Upper lobe of right lung (tissue), 1 donor: ENCODE results near the gene PSMC3IP. TPM values are rescaled to one million over a fixed set of nuclear protein-coding genes. Genes with fewer than 3 reads are reported as not detected.

Source experiments
- ATAC-seq: fragments of 200-7000 bp; cut with Tn5 transposase; one replicate; pipeline ENCODE4 v1.9.1; 2020; ENCODE audit warnings: mild to moderate bottlenecking, moderate library complexity
- DNase-seq: peaks from one replicate; pipeline ENCODE4 v3.0.0-alpha.2; 2020
- H3K27ac ChIP-seq: fragments of 200-600 bp; one replicate; pipeline ENCODE4 v1.8.0; 2022
- H3K27me3 ChIP-seq: fragments of 200-600 bp; one replicate; pipeline ENCODE4 v1.8.0; 2022; ENCODE audit warnings: mild to moderate bottlenecking
- H3K36me3 ChIP-seq: fragments of 200-600 bp; one replicate; pipeline ENCODE4 v1.8.0; 2022
- H3K4me1 ChIP-seq: fragments of 200-600 bp; one replicate; pipeline ENCODE4 v1.8.0; 2022
- H3K4me3 ChIP-seq: fragments of 200-600 bp; one replicate; pipeline ENCODE4 v1.8.0; 2022; ENCODE audit warnings: mild to moderate bottlenecking
- H3K9me3 ChIP-seq: fragments of 200-600 bp; one replicate; pipeline ENCODE4 v1.8.0; 2022
- intact Hi-C: fragments of 100-400 bp; cut with DNase I; formaldehyde crosslinking; loops from one replicate; pipeline ENCODE4 v1.11.0; 2022
- total RNA-seq: library from RNA; stranded (reverse); fragmentation: NEBNext Ultra II Directional; extraction: Animal tissue kit (Norgen Biotek cat#: 25700); gene quantifications from one replicate; pipeline ENCODE4 v1.2.1, GENCODE V29; 2021
- TF ChIP-seq, protein P1 (sequence below): fragments of 200-600 bp; IDR thresholded peaks from one replicate; pipeline ENCODE4 v1.8.0; 2022; ENCODE audit warnings: antibody characterized with exemption
- donor health status: DM: no; HTN: yes; CAD: no; lungs with severe emphysema.

Gene PSMC3IP
- total RNA-seq, 1 donor from 2014 or later = 4.2 TPM

DNA sequence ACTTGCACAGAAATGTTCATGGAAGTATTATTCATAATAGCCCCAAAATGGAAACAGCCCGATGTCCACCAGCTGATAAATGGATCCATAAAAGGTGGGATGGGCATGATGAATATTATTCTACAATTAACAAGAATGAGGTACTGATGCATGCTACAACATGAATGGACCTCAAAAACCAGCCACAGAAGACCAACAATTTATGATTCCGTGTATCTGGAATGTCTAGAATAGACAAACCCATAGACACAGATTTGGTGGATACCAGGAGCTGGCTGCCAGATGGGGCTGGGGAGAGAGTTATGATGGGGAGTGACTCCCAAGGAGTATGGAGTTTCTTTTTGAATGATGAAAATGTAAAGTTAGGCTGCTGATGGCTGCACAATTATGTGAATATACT, 52.3 kb downstream of the PSMC3IP start:
- H3K27me3 ChIP-seq = no peaks in the 10 kb centered on the region
- peaks cover 60% of the 10 kb centered on the region for H3K4me1 ChIP-seq
- H3K36me3 ChIP-seq = peaks cover 8% of the 10 kb centered on the region
- no peak overlapping the region for H3K4me3 ChIP-seq
- ATAC-seq (no peak), DNase-seq (no peak)
- no peaks in the 10 kb centered on the region for H3K9me3 ChIP-seq
- intact Hi-C loops = no loop called here
- TF ChIP-seq, protein P1, sequence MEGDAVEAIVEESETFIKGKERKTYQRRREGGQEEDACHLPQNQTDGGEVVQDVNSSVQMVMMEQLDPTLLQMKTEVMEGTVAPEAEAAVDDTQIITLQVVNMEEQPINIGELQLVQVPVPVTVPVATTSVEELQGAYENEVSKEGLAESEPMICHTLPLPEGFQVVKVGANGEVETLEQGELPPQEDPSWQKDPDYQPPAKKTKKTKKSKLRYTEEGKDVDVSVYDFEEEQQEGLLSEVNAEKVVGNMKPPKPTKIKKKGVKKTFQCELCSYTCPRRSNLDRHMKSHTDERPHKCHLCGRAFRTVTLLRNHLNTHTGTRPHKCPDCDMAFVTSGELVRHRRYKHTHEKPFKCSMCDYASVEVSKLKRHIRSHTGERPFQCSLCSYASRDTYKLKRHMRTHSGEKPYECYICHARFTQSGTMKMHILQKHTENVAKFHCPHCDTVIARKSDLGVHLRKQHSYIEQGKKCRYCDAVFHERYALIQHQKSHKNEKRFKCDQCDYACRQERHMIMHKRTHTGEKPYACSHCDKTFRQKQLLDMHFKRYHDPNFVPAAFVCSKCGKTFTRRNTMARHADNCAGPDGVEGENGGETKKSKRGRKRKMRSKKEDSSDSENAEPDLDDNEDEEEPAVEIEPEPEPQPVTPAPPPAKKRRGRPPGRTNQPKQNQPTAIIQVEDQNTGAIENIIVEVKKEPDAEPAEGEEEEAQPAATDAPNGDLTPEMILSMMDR = no peak
- no peak overlapping the region for H3K27ac ChIP-seq

GRCh38 chr17:42522798-42523278, 54.7 kb downstream of the PSMC3IP start:
- peaks cover 8% of the 10 kb centered on the region for H3K36me3 ChIP-seq
- TF ChIP-seq, protein P1 = no peak
- H3K27ac ChIP-seq = peak overlapping the region; percentile 81
- no peaks in the 10 kb centered on the region for H3K9me3 ChIP-seq
- H3K4me3 ChIP-seq = no peak overlapping the region
- ATAC-seq (no peak), DNase-seq (no peak)
- H3K27me3 ChIP-seq = no peaks in the 10 kb centered on the region
- intact Hi-C loops = no loop called here
- peaks cover 73% of the 10 kb centered on the region for H3K4me1 ChIP-seq

Other genes with a start within 250 kb of the PSMC3IP start
- 309 TPM for gene STAT3, start 189.3 kb downstream of the PSMC3IP start, total RNA-seq
- gene CAVIN1, start 154.5 kb downstream of the PSMC3IP start, total RNA-seq = 342 TPM
- gene ATP6V0A1, start 118.9 kb downstream of the PSMC3IP start, total RNA-seq = 109 TPM
- 46.9 TPM for gene NAGLU, start 41.5 kb downstream of the PSMC3IP start, total RNA-seq
- 1.4 TPM for gene HSD17B1, start 24.8 kb downstream of the PSMC3IP start, total RNA-seq
- 63.3 TPM for gene COASY, start 15.6 kb downstream of the PSMC3IP start, total RNA-seq
- 61.3 TPM for gene MLX, start 10.6 kb downstream of the PSMC3IP start, total RNA-seq
- gene RETREG3, start 31.6 kb upstream of the PSMC3IP start, total RNA-seq = 68.6 TPM
- 29.2 TPM for gene TUBG1, start 32.0 kb upstream of the PSMC3IP start, total RNA-seq
- gene TUBG2, start 81.6 kb upstream of the PSMC3IP start, total RNA-seq = 19.8 TPM
- 26.4 TPM for gene PLEKHH3, start 99.3 kb upstream of the PSMC3IP start, total RNA-seq
- 1.4 TPM for gene CCR10, start 104.1 kb upstream of the PSMC3IP start, total RNA-seq
- 6.5 TPM for gene CNTNAP1, start 104.8 kb upstream of the PSMC3IP start, total RNA-seq
- gene EZH1, start 167.3 kb upstream of the PSMC3IP start, total RNA-seq = 58.4 TPM
- 114 TPM for gene RAMP2, start 183.5 kb upstream of the PSMC3IP start, total RNA-seq
- 42.3 TPM for gene VPS25, start 195.7 kb upstream of the PSMC3IP start, total RNA-seq
- gene WNK4, start 202.9 kb upstream of the PSMC3IP start, total RNA-seq = 0.38 TPM
- gene COA3, start 221.0 kb upstream of the PSMC3IP start, total RNA-seq = 53.9 TPM
- 0.14 TPM for gene CNTD1, start 221.1 kb upstream of the PSMC3IP start, total RNA-seq
- gene BECN1, start 246.6 kb upstream of the PSMC3IP start, total RNA-seq = 66.7 TPM